Measurements from ENCODE around the gene KDM3A. TPM values are rescaled to one million over a fixed set of nuclear protein-coding genes. Genes with fewer than 3 reads are reported as not detected.
A peak's percentile ranks its signal among the peaks of the same experiment; 100 is the strongest.

Gene KDM3A
- total RNA-seq, 1 donor from 2014 or later: 51.2 TPM

DNA sequence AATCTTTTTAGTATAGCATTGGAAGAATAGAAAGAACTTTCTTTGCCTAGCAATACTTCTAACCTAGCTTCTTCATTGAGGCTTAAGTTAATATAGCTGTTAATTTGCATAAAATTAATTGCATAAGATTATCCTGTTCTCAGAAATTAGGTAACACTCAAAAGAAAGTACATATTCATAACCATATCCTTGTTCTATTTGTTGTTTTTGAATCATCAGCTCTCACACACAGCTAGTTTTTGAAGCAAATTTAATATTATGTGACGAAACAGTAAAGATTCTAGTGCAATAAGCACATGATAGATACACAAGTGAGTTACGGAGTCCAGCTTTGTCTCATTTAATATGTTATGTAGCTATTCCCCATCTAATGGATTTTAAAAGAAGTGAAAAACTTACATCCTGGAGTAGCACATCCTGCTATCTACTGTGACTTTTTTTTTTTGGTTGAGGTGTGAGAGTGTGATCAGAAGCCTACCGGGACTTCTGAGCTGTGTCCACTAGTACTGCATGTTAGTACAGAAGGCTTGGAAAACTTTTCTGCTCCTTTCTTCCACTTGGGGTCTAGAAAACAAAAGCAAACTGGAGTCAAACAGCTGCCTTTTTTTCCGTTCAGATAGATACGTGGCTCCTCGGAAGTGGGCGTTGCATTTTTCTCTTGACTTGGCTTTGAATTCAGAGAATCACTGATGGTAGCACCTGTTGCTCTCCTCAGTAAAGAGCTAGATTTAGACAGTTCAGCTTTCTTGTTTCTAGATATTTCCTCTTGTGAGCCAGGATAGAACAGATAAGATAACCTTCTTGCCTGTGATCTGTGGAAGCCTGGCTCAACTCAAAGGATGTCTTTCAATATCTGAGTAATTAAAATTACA is 27.2 kb downstream of the KDM3A start:
- peaks cover 10% of the 10 kb centered on the region for H3K36me3 Mint-ChIP-seq (ENCODE audit: low read depth)
- H3K27ac Mint-ChIP-seq (ENCODE audit: unreplicated experiment): no peak overlapping the region
- DNase-seq (ENCODE audit: low read depth, low spot score): no peak
- no peaks in the 10 kb centered on the region for H3K27me3 Mint-ChIP-seq (ENCODE audit: low read depth)
- no peaks in the 10 kb centered on the region for H3K4me1 Mint-ChIP-seq
- no peaks in the 10 kb centered on the region for H3K9me3 Mint-ChIP-seq
- no peak overlapping the region for H3K4me3 Mint-ChIP-seq
- TF ChIP-seq, protein P1, sequence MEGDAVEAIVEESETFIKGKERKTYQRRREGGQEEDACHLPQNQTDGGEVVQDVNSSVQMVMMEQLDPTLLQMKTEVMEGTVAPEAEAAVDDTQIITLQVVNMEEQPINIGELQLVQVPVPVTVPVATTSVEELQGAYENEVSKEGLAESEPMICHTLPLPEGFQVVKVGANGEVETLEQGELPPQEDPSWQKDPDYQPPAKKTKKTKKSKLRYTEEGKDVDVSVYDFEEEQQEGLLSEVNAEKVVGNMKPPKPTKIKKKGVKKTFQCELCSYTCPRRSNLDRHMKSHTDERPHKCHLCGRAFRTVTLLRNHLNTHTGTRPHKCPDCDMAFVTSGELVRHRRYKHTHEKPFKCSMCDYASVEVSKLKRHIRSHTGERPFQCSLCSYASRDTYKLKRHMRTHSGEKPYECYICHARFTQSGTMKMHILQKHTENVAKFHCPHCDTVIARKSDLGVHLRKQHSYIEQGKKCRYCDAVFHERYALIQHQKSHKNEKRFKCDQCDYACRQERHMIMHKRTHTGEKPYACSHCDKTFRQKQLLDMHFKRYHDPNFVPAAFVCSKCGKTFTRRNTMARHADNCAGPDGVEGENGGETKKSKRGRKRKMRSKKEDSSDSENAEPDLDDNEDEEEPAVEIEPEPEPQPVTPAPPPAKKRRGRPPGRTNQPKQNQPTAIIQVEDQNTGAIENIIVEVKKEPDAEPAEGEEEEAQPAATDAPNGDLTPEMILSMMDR (conservative IDR thresholded peaks at IDR 0.05): no peak

DNA sequence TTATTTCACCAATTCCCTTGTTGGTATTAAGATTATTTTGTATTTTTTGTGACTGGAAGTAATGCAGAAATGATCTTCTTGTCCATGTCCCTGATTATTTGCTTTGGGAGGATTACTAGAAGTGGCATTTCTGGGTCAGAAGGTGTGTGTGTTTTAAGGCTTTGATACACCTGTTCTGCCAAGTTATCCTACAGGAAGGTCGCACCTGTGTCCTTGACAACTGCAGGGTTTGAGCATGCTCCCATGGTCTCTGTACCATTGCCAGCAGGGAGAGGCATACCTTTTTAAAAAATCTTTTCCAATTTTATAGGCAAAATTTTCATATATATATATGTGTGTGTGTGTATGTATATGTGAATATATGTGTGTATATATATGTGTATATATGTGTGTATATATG is 29.7 kb downstream of the KDM3A start:
- TF ChIP-seq, protein P1 (conservative IDR thresholded peaks at IDR 0.05): no peak
- Mint-ChIP-seq H3K27ac (ENCODE audit: unreplicated experiment) (no peak overlapping the region), H3K36me3 (ENCODE audit: low read depth) (peaks cover 10% of the 10 kb centered on the region), H3K4me3 (no peak overlapping the region), H3K4me1 (no peaks in the 10 kb centered on the region), H3K9me3 (no peaks in the 10 kb centered on the region), H3K27me3 (ENCODE audit: low read depth) (no peaks in the 10 kb centered on the region)
- no peak for DNase-seq (ENCODE audit: low read depth, low spot score)

DNA sequence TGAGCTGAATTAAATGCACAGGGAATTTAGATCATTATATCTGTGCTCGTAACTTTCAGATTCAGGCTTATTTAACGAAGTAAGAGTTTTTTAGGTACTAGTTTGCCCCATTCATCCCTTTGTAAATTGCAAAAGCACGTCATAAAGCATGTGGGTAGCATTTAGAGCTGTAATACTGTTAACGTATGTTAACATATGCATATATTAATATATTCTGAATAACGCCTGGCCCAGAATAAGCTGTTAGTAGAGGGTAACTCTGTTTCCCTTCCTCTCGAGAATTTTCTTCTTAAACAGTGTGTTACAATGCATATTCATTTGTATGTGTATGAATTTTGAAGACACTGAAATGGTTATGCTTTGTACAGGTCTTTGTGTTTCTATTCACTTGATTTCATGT is 30.5 kb downstream of the KDM3A start:
- no peak for DNase-seq (ENCODE audit: low read depth, low spot score)
- Mint-ChIP-seq H3K27ac (ENCODE audit: unreplicated experiment) (no peak overlapping the region), H3K4me3 (no peak overlapping the region), H3K9me3 (no peaks in the 10 kb centered on the region), H3K4me1 (no peaks in the 10 kb centered on the region), H3K36me3 (ENCODE audit: low read depth) (peaks cover 10% of the 10 kb centered on the region), H3K27me3 (ENCODE audit: low read depth) (no peaks in the 10 kb centered on the region)
- TF ChIP-seq, protein P1 (conservative IDR thresholded peaks at IDR 0.05): no peak

DNA sequence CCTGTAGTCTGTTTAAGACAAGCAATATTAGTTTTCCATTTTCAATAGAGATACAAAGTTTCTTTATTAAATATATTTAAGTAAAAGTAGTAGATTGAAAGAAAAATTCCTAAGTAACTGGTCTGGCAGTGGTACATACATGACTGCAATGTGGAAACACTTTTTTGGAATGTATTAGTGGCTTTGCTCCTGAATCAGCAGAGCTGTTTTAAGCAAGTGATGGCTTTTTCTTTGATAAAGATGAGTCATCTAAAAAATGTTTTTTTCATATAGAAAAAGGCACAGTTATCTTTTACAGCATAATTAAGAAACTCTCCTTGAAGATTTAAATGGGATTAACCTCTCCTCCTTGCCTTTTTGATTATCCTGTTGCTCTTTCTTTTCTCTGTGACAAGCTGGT is 34.9 kb downstream of the KDM3A start:
- TF ChIP-seq, protein P1 (conservative IDR thresholded peaks at IDR 0.05): no peak
- Mint-ChIP-seq H3K27ac (ENCODE audit: unreplicated experiment) (no peak overlapping the region), H3K27me3 (ENCODE audit: low read depth) (no peaks in the 10 kb centered on the region), H3K9me3 (no peaks in the 10 kb centered on the region), H3K4me1 (no peaks in the 10 kb centered on the region), H3K4me3 (no peak overlapping the region), H3K36me3 (ENCODE audit: low read depth) (peaks cover 12% of the 10 kb centered on the region)
- DNase-seq (ENCODE audit: low read depth, low spot score): no peak

DNA sequence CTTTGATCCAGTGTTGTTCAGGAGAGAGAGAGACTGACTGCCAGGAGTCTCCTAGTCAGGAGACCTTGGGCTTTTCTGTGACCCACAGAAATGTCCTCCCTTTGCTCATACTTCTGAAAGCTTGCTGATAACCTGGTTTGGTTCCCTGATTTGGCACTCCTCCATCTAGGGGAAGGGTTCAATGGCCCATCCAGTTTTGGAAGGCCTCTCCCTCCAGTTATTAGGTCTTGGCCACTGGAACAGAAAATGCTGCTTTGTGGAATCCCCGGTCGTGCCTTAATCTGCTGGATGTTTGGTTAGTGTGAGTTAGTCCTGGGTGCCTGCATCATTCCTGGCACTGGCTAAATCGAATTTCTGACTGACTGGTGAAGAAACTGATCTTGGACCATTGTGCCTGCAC is 35.7 kb downstream of the KDM3A start:
- TF ChIP-seq, protein P1 (conservative IDR thresholded peaks at IDR 0.05): no peak
- no peak for DNase-seq (ENCODE audit: low read depth, low spot score)
- Mint-ChIP-seq H3K36me3 (ENCODE audit: low read depth) (peaks cover 14% of the 10 kb centered on the region), H3K27me3 (ENCODE audit: low read depth) (no peaks in the 10 kb centered on the region), H3K27ac (ENCODE audit: unreplicated experiment) (peak overlapping the region; percentile 79), H3K9me3 (no peaks in the 10 kb centered on the region), H3K4me3 (no peak overlapping the region), H3K4me1 (no peaks in the 10 kb centered on the region)
